Ovary (tissue), 9 donors: Measurements from ENCODE around the gene MGST2. TPM values are rescaled to one million over a fixed set of nuclear protein-coding genes. Genes with fewer than 3 reads are reported as not detected.

Experiments used
- DNase-seq, 5 donors: peaks; one replicate each; pipeline ENCODE4 v3.0.0-alpha.2; 2019 to 2020
- H3K27ac ChIP-seq, 2 donors: fragments of 200-600 bp; one replicate each; pipeline versions ENCODE4 v1.5.1 to v1.8.0; 2019 to 2022
- H3K27me3 ChIP-seq: fragments of 200-600 bp; one replicate; pipeline ENCODE4 v1.8.0; 2022
- H3K36me3 ChIP-seq: fragments of 200-600 bp; sonication (generic); one replicate; pipeline ENCODE4 v1.5.1; 2019
- H3K4me1 ChIP-seq: one replicate; pipeline ENCODE4 v1.8.1; 2013; ENCODE audit warnings: mild to moderate bottlenecking, moderate library complexity; ENCODE audit not compliant: insufficient read depth
- H3K4me3 ChIP-seq: fragments of 200-600 bp; sonication (generic); one replicate; pipeline ENCODE4 v1.5.1; 2017
- H3K9me3 ChIP-seq, 2 donors: fragments of 200-600 bp in 1 of 2; sonication (generic) in 1 of 2; one replicate each; pipeline versions ENCODE4 v1.5.1 to v1.8.1; 2013 to 2019; ENCODE audit warnings: mild to moderate bottlenecking in 1 of 2, moderate library complexity in 1 of 2
- CTCF ChIP-seq, 3 donors: fragments of 450-650 bp in 2 of 3; fragments of 200-600 bp in 1 of 3; IDR thresholded peaks; one replicate each; pipeline versions ENCODE4 v1.5.1 to v1.8.0; 2016 to 2022; ENCODE audit warnings: antibody characterized with exemption in 3 of 3, mild to moderate bottlenecking in 1 of 3
- EP300 ChIP-seq: sonication (generic); formaldehyde crosslinking; IDR thresholded peaks from one replicate; pipeline ENCODE4 v1.6.1; 2017; ENCODE audit warnings: antibody characterized with exemption
- POLR2A ChIP-seq: fragments of 450-650 bp; IDR thresholded peaks from one replicate; pipeline ENCODE4 v1.6.1; 2017; ENCODE audit warnings: antibody characterized with exemption, mild to moderate bottlenecking, moderate library complexity
- WGBS, 3 donors: extraction: QIAGEN DNeasy Blood & Tissue Kit in 1 of 3; methylation state at CpG; one replicate each; pipeline versions ENCODE4 v1.1.5 to v1.1.7; 2013 to 2017; 5-methylcytosine and 5-hydroxymethylcytosine counted together
- intact Hi-C, 4 donors: fragments of 100-400 bp; cut with DNase I; formaldehyde crosslinking; loops; one replicate each; pipeline versions ENCODE4 v1.11.0 to v1.15.1; 2022 to 2023
- polyA plus RNA-seq, 2 donors: library from polyadenylated mRNA; stranded (reverse); fragments of 200-250 nt in 1 of 2; fragments of 350-450 nt in 1 of 2; fragmentation: Illumina TruSeq in 1 of 2; extraction: RNeasy Lipid Tissue Mini Kit (QIAGEN cat#74804) in 1 of 2; gene quantifications; one replicate each; pipeline ENCODE4 v1.2.3, GENCODE V29; 2013 to 2014
- total RNA-seq, 7 donors: library from RNA; depleted of rRNA in 2 of 7; stranded (reverse); fragments of >200 nt in 2 of 7; fragmentation: NEBNext Ultra II Directional in 3 of 7; extraction: Animal tissue kit (Norgen Biotek cat#: 25700) in 3 of 7; gene quantifications; one replicate each; pipeline versions ENCODE4 v1.1.0 to v1.2.4, GENCODE V29; 2016 to 2023
- donor health status: DM: no; HTN: no; CAD: no; lungs with moderate emphysema.
- donor health status: DM: no; HTN: no; CAD: no.
- donor health status: Bipolar disorder and iron deficiency.
- donor health status: DM: yes; HTN: yes; CAD: no.
- donor health status: DM: no; HTN: no; CAD: no.
- donor health status: DM: yes; HTN: yes; CAD: no.

The MGST2 gene
- total and polyA plus RNA-seq, 9 donors = 14.5 to 76.5 (median 28.3) TPM

- 95 to 99% (median 96%) methylated on average over 5 of the region's 5 CpGs for WGBS, 3 donors
Measured at GRCh38 chr4:139685180-139685579, 19.6 kb downstream of the MGST2 start.

GRCh38 chr4:139686130-139686529 is 20.5 kb downstream of the MGST2 start:
- H3K27ac ChIP-seq = no peak overlapping the region
- no peak overlapping the region for H3K4me3 ChIP-seq
- H3K4me1 ChIP-seq = peaks cover 3% of the 10 kb centered on the region
- H3K9me3 ChIP-seq = no peaks in the 10 kb centered on the region
- intact Hi-C loops = no loop called here
- no peaks in the 10 kb centered on the region for H3K27me3 ChIP-seq
- no peaks in the 10 kb centered on the region for H3K36me3 ChIP-seq
- no peak for DNase-seq
- WGBS, 3 donors = 42 to 57% (median 45%) methylated on average over 1 of the region's 1 CpG
- TF ChIP-seq EP300 (no peak), CTCF (IDR thresholded peaks at IDR 0.05) (no peak), POLR2A (no peak)

More at GRCh38 chr4:139685180-139685579, 19.6 kb downstream of the MGST2 start:
- DNase-seq = no peak
- Histone ChIP-seq H3K4me3 (no peak overlapping the region), H3K27ac (no peak overlapping the region), H3K36me3 (no peaks in the 10 kb centered on the region), H3K4me1 (peaks cover 3% of the 10 kb centered on the region), H3K27me3 (no peaks in the 10 kb centered on the region), H3K9me3 (no peaks in the 10 kb centered on the region)
- TF ChIP-seq CTCF (IDR thresholded peaks at IDR 0.05) (no peak), POLR2A (no peak), EP300 (no peak)
- intact Hi-C loops = no loop called here

- H3K27me3 ChIP-seq = no peaks in the 10 kb centered on the region
- 58 to 65% (median 62%) methylated on average over 3 of the region's 3 CpGs for WGBS, 3 donors
- H3K36me3 ChIP-seq = no peaks in the 10 kb centered on the region
- H3K27ac ChIP-seq = no peak overlapping the region
- H3K4me1 ChIP-seq = peaks cover 3% of the 10 kb centered on the region
- TF ChIP-seq POLR2A = no peak
- no peak for TF ChIP-seq CTCF (IDR thresholded peaks at IDR 0.05)
- TF ChIP-seq EP300 = no peak
- no peaks in the 10 kb centered on the region for H3K9me3 ChIP-seq
- intact Hi-C loops = no loop called here
- H3K4me3 ChIP-seq = no peak overlapping the region
- no peak for DNase-seq
Measured at GRCh38 chr4:139686988-139687387, 21.4 kb downstream of the MGST2 start.

- no peaks in the 10 kb centered on the region for H3K36me3 ChIP-seq
- no peaks in the 10 kb centered on the region for H3K9me3 ChIP-seq
- no peak for DNase-seq
- H3K27me3 ChIP-seq = no peaks in the 10 kb centered on the region
- no peak overlapping the region for H3K4me3 ChIP-seq
- H3K27ac ChIP-seq = no peak overlapping the region
- intact Hi-C loops = no loop called here
- H3K4me1 ChIP-seq = no peaks in the 10 kb centered on the region
- 89 to 95% (median 92%) methylated on average over 6 of the region's 6 CpGs for WGBS, 3 donors
- TF ChIP-seq POLR2A (no peak), EP300 (no peak), CTCF (IDR thresholded peaks at IDR 0.05) (no peak)
Measured at GRCh38 chr4:139689093-139689722, 23.6 kb downstream of the MGST2 start.
